GM21381 (cell line): ENCODE data around the gene SLC20A1.
"Not testable (repeated sequence)": the region's sequence is repeated elsewhere in the genome, so short reads cannot be mapped to it uniquely, and the experiment has no call there.

Source experiments
- ATAC-seq: cut with Tn5 transposase; IDR thresholded peaks from one replicate; pipeline ENCODE4 v1.9.1; 2021; ENCODE audit warnings: mild to moderate bottlenecking, moderate library complexity; ENCODE audit not compliant: unreplicated experiment

Gene SLC20A1

DNA sequence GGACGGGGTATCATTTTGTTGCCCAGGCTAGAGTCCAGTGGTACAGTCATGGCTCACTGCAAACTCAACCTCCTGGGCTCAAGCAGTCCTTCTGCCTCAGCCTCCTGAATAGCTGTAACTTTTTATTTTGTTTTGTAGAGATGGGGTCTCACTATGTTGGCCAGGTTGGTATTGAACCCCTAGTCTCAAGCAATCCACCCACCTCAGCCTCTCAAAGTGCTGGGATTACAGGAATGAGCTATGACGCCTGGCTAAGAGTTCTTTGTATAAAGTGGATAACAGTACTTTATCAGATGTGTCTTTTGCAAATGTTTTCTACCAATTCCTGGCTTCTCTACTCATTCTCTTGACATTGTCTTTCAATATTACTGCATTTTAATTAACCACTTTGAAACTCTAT is 57.9 kb downstream of the SLC20A1 start:
- no peak for ATAC-seq

DNA sequence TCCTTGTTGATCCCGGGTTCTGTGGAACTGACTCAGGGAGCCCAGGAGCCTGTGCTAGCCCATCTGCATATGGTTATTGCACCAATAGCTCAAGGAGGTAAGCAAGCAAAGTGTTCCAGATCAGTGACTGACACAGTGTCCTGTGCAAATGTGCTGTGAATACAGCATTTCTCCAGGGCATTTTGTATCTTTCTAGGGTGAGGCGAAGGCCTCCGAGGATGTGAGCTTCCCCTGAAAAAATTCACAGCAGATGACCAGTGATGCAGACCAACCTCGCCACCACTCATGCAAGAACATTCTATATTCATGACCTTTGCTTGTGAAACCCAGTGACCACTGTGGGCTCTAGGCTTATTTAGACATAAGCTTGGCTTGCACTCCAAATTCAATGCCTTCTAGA is 59.8 kb downstream of the SLC20A1 start:
- no peak for ATAC-seq

DNA sequence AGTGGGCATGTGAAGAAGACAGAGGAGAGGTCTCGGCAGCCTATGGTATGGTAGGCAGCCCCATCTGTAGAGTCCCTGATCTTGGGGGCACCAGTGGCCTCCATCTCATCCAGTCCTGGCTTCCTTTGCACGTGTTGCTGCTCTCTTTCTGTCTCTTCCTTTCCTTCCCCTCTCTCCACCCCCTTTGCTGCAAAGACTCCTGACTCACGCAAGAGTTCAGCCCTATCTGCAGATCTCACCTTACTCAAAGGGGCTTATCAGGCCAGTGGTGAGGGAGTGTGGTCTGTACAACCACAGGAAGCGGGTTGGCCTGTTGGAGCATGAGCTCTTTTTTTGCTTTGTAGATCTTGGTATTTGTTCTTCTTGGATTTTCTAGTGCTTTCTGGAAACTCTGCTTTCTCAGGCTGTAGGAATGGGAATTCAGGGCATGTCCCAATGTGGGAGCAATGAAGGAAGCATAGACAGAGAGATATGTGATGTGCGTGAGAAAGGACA is 60.5 kb downstream of the SLC20A1 start:
- ATAC-seq = peak; percentile 44

- ATAC-seq = not testable (repeated sequence)
These were observed 61.2 kb downstream of the SLC20A1 start for GRCh38 chr2:112706947-112707346.

DNA sequence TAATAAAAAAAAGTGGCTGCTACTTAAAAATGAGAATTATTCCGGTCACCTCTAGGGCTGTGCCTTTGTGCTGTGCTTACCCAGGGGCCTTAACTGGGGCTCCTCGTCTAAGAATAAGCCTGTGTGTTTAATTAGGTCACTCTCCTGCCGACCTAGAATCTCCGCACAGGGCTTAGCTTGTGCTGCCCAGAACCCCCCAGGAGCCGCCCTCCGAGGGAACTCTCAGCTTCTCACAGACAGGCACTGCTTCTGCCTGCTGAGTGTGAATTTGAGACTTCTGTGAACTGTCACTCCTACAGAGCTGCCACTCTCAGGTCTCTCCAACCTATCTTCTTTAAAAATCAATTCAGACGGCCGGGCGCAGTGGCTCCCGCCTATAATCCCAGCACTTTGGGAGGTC is 63.2 kb downstream of the SLC20A1 start:
- no peak for ATAC-seq

DNA sequence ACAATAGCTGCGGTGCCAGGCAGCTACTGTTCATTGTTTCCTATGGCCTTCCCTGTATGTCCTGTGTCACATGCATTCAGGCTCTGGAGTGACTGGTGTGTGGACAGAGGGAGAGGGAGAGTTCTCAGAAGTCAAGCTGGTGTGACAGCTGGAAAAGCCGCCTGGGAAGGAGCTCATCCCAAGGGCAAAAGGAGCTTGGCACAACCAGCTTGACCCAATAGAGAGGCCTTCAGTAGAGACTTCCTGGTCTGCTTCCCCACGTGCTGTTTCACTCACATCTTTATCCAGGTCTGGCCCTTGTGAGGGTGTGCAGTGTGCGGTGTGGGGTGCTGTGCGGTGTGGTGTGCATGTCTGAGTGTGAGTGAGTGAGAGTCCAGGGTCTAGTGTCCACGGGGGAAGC is 64.0 kb downstream of the SLC20A1 start:
- no peak for ATAC-seq

DNA sequence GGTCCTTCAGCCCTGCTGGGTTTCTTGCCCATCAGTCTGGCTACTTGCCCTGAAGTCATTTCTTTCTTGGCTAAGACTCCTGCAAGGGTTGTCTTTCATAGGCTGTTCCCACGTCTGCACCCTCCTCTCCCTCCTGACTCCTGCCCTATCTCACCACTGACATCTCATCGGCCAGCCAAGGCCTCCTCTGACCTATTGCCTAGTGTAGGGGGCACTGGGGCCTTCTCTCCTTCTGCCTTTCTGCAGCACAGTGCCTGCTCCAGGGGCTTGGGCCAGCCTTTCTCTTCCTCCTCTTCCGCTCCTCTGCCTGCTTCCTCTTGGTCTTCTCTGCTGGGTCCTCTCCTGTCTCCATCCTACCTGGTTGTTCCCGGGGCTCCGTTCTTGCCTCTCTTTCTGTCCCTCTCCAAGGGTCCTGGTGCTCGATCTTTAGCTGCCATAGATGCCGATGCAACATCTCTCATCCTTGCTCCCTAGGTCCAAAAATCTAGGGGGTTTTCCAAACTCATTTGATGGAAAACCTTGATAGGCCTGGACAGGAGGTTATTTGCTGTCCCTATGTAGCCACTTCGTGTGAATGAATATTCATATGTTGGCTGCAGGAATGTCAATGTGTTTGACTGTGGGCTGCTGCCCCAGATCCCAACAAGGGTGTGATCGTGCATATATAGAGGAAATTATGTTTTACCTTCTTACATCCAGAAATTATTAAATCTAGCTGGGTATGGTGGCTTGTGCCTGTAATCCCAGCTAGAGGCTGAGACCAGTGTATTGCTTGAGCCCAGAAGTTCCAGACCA is 65.4 kb downstream of the SLC20A1 start:
- no peak for ATAC-seq

DNA sequence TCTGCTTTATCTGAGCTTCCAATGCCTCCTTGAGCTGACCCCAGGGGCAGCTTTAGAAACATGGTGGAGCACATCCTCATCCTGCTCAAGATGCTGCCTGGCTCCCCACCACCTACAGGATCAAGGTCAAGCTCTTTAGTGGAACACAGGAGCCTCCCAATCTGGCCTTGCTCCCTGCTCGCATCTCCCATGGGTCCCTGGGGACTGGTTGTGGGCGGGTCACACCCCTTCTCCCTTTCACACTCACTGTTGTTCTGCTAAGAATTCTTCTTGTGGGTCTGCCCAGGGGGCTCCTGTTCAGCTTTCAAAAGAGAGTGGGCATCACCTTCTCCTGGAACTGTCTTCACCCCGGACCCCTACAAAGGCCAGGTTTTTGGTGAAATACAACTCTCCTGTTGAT is 66.7 kb downstream of the SLC20A1 start:
- ATAC-seq = no peak

- no peak for ATAC-seq
These were observed 67.3 kb downstream of the SLC20A1 start for GRCh38 chr2:112712903-112713584.
